VCaP (cell line): ENCODE data around the gene PXMP4.

Source experiments
- H3K27ac ChIP-seq: fragments of 450-650 bp; 2 replicates; pipeline ENCODE4 v1.5.1; 2017
- TF ChIP-seq, protein P1 (sequence below): fragments of 450-650 bp; conservative IDR thresholded peaks from 2 replicates; pipeline ENCODE4 v1.5.1; 2017; ENCODE audit warnings: mild to moderate bottlenecking, moderate library complexity

The PXMP4 gene

DNA sequence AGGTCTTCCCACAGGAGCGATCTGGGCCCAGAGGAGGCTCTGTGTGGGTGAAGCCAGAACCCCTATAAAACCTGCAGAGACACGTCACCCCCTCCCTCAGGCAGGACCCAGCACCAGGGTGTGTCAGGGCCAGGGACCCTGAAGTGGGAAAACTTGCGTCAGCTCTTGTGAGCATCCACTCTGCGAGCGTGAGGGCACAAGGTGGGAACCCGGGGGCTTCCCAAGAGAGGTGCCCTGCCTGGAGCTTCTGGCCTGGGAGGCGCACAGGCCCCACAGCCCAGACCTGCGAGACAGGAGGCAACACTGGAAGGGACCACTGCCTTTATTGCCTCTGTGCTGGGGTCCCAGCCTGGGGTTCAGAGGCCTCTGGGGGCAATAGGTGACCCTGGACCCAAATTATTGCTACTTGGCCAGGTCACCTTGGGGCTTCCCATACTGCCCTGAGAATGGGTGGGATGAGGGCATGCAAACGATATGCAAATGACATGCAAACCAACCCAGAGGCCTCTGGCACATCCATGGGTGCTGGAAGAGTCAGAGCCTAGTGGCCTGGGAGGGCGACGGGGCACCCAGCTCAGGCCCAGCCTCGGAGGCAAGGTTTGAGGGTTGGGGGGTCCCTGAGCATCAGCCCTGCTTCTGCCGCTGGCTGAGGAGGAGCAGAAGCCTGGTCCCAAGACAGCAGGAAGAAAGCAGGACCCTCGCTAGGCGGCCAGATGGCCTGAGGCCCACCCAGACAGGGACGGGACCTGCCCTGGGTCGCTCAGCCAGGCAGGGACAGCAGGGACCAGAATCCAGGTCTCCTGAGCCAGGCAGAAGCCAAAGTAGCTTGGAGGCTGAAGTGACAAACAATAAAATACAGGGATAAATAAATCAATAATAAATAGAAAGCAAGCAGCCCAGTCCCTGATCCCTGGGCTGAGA is 63.1 kb downstream of the PXMP4 start:
- peak overlapping the region; percentile 99 for H3K27ac ChIP-seq
- TF ChIP-seq, protein P1, sequence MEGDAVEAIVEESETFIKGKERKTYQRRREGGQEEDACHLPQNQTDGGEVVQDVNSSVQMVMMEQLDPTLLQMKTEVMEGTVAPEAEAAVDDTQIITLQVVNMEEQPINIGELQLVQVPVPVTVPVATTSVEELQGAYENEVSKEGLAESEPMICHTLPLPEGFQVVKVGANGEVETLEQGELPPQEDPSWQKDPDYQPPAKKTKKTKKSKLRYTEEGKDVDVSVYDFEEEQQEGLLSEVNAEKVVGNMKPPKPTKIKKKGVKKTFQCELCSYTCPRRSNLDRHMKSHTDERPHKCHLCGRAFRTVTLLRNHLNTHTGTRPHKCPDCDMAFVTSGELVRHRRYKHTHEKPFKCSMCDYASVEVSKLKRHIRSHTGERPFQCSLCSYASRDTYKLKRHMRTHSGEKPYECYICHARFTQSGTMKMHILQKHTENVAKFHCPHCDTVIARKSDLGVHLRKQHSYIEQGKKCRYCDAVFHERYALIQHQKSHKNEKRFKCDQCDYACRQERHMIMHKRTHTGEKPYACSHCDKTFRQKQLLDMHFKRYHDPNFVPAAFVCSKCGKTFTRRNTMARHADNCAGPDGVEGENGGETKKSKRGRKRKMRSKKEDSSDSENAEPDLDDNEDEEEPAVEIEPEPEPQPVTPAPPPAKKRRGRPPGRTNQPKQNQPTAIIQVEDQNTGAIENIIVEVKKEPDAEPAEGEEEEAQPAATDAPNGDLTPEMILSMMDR: no peak

DNA sequence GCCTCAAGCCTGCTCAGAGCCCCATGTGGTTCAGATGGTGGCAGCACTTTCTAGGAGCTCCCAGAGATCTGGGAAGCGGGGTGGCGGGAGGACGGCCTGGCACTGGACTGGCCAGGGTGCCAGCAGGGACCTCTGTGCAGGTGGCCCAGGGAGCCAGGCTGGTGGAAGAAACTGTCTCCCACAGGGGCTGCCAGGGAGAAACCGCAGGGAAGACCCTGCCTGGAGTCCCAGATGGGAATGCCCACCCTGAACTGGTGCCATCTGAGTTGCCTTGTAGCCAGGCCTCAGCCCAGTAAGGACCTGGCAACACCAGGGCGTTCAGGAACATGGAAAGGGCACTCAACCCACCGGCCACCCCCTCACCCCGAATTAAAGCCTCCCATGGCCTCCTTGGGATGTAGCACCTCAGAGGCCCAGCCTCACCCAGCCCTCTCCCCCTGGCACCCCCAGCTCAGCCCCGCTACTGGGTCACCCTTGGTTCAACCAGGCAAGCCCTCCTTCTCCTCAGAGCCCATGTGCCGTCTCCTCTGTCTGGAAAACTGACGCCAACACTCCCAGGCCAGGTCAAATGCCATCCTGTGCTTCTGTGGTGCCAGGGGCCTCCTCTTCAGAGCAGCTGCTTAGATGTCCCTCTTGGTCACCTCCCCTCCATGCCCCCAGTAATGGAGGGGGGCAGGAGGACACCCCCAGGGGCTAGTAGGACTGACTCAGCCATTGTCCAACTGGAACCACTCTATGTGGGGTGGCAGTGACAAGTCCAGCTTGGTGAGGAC is 63.9 kb downstream of the PXMP4 start:
- TF ChIP-seq, protein P1: no peak
- H3K27ac ChIP-seq: peak overlapping the region; percentile 99

GRCh38 chr20:33655164-33655563 is 64.9 kb downstream of the PXMP4 start:
- H3K27ac ChIP-seq: peak overlapping the region; percentile 99

GRCh38 chr20:33654680-33655161 is 65.4 kb downstream of the PXMP4 start:
- peak overlapping the region; percentile 99 for H3K27ac ChIP-seq
- TF ChIP-seq, protein P1: no peak

More at GRCh38 chr20:33655164-33655563, 64.9 kb downstream of the PXMP4 start:
- TF ChIP-seq, protein P1: no peak

DNA sequence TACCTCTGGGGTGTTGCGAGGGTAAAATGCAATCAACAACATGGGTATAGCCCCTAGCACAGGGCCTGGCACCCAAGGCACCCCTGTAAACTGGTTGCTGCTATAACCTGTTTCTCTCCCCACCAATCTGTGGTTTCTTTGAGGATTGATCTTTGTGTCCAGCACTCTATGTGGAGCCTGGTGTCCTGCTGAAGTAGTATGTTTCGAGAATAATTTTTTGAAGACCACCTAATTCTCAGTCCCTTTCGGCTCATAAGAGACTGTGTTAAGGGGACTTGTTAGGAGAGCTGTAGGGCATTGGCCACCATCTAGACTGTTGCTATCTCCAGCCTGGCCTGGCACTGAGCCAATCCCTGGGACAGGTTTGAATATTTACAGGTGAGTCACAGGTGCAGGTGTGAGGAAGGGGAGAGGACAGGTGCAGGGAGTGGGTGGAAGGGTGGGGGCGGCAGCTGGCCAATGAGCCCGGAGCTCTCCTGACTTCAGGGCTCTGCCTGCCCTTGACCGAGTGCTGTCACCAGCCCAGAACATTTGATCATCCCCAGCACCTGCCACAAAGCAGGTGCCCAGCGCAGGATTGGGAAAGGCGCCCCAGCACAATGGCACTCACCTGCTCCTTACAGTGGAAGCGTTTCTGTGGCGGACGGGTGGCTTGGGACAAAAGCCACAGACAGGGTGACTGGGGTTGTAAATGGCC is 66.1 kb downstream of the PXMP4 start:
- H3K27ac ChIP-seq: peak overlapping the region; percentile 99
- TF ChIP-seq, protein P1: no peak

DNA sequence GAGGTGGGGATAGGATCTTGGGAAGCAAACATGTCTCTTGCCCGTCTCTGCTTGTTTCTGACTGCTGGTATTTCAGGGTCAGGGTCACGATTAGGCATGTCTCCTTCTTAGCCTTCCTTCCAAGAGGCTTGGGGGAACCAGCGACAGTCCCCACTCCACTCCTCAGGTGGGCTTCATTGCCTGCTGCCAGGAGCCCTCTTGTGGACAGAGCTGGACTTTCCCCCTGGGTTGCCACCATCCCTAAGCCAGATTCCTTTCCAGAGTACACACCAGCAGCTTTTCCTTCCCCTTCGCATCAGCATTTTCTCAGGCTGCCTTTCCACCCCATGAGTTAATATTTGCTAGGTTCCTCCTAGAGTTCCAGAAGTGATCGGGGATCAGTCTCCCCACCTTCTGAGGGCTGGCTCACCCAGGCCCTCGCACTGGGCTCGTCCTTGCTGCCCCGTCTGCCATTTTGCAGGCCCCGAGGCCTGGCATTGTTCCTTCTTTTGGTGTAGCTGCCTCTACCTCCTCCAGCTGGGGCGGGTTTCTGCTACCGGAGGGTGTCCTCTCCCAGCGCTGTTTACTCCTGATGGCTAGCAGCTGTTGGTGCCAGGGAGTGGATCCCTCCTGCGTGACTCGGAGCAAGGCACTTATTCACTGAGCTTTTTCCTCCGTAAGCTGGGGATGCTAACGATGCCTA is 66.8 kb downstream of the PXMP4 start:
- peak overlapping the region; percentile 99 for H3K27ac ChIP-seq
- TF ChIP-seq, protein P1: peak; percentile 91
